ENCODE results near the gene ZNF462.

DNA sequence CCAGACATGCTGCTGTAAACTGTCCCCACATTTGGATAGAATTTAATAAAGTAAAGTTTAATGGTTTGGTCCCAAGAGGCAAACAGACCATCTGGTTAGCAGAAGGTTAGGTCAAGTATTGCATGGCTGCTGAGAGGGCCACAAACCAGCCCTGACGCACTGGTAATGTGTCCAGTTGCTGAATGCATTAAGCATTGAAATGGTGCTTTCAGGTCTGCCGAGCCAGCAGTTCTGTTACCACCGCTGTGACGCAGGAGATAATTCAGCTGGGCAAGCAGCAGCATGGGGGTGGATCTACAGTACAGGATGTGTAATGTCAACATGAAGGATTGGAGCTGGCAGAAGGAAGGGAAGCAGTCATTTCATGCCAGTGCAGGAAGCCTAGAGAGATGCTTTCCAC, 16.0 kb downstream of the ZNF462 start:
- TF ChIP-seq POLR2A (IDR thresholded peaks at IDR 0.05) (no peak), POLR2AphosphoS5 (IDR thresholded peaks at IDR 0.05; ENCODE audit: insufficient read depth in 1 of 2, low read depth in 1 of 2) (peak; percentile 25 to 89)
- TF ChIP-seq, protein P1, sequence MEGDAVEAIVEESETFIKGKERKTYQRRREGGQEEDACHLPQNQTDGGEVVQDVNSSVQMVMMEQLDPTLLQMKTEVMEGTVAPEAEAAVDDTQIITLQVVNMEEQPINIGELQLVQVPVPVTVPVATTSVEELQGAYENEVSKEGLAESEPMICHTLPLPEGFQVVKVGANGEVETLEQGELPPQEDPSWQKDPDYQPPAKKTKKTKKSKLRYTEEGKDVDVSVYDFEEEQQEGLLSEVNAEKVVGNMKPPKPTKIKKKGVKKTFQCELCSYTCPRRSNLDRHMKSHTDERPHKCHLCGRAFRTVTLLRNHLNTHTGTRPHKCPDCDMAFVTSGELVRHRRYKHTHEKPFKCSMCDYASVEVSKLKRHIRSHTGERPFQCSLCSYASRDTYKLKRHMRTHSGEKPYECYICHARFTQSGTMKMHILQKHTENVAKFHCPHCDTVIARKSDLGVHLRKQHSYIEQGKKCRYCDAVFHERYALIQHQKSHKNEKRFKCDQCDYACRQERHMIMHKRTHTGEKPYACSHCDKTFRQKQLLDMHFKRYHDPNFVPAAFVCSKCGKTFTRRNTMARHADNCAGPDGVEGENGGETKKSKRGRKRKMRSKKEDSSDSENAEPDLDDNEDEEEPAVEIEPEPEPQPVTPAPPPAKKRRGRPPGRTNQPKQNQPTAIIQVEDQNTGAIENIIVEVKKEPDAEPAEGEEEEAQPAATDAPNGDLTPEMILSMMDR (IDR thresholded peaks at IDR 0.05): no peak

Measured in vagina (tissue), 2 donors.